ENCODE results near the gene NFIX. TPM values are rescaled to one million over a fixed set of nuclear protein-coding genes. Genes with fewer than 3 reads are reported as not detected.

NFIX gene
- total RNA-seq, 1 donor from 2014 or later: 146 TPM

DNA sequence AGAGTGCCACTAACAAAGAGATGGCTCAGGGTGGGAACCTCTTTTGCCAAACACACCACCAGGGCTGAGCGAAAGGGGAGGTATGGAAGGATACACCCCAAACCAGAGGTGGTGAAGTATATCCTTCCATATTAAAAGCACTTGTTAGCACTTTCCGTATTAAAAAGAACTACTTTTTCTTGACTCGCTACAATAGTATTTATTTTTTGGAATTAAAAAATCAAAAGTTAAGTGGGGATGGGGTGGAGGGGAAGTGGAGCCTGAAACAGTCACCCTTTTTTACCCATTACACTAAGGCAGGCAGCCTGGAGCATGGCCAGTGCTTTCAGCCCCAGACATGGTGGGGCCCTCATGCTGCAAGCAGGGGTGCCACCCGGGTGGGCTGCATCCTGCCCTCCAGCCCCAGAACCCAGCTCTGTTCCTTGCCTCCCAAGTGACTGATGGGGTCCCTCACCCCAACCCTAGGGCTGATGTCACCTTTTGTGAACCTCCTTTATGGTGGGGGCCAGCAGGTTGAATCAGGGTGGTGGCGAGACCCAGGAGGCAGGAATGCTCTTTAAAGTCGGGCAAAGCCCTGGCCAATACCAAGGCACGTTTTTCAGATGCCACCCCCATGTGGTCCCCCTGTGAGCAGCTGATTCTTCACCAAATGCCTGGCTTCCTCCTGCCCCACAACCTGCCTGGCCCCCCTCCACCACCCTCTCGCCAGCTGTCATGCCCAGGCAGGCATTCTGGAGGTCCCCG lies 76.3 kb downstream of the NFIX start:
- no peaks in the 10 kb centered on the region for H3K27me3 ChIP-seq (ENCODE audit: low read depth)
- H3K36me3 ChIP-seq: peaks cover 32% of the 10 kb centered on the region
- H3K4me3 ChIP-seq: no peak overlapping the region
- ATAC-seq (no peak), DNase-seq (no peak)
- no peak overlapping the region for H3K27ac ChIP-seq
- intact Hi-C loops (cut with DNase I): no loop called here
- peaks cover 54% of the 10 kb centered on the region for H3K4me1 ChIP-seq
- TF ChIP-seq, protein P1, sequence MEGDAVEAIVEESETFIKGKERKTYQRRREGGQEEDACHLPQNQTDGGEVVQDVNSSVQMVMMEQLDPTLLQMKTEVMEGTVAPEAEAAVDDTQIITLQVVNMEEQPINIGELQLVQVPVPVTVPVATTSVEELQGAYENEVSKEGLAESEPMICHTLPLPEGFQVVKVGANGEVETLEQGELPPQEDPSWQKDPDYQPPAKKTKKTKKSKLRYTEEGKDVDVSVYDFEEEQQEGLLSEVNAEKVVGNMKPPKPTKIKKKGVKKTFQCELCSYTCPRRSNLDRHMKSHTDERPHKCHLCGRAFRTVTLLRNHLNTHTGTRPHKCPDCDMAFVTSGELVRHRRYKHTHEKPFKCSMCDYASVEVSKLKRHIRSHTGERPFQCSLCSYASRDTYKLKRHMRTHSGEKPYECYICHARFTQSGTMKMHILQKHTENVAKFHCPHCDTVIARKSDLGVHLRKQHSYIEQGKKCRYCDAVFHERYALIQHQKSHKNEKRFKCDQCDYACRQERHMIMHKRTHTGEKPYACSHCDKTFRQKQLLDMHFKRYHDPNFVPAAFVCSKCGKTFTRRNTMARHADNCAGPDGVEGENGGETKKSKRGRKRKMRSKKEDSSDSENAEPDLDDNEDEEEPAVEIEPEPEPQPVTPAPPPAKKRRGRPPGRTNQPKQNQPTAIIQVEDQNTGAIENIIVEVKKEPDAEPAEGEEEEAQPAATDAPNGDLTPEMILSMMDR (IDR thresholded peaks at IDR 0.05): no peak
- H3K9me3 ChIP-seq: no peaks in the 10 kb centered on the region

DNA sequence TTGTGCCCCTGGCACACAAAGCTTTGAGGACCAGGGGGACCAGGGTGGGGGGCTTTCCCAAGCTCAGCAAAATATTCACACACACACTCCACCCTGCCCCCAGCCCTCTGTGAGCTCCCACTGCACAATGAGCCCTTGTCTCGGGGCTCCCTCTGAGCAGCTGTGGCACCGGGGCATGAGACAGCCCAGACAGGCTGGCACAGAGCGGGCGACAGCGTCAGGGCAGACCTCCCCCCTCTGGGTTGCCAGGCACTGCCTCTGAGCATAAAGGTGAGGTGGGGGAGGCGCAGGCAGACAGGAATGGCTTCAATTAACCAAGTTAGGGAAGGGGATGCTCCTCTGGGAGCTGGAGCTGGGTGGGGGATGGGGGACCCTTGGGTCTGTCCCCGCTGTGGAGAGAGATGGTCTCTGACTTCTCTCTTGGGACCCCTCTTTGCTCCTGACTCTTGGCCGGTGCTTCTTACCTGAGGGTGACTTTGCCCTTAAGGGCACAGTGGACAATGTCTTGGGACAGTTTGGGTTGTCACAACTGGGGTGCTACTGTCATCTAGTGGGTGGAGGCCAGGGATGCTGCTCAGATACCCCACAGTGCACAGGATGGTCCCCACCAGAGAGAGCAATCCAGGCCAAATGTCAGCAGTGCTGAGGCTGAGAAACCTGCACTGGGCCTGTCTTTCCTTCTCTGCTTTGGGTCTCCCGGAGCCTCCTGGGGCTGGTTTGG lies 77.1 kb downstream of the NFIX start:
- DNase-seq: no peak
- no peaks in the 10 kb centered on the region for H3K9me3 ChIP-seq
- peaks cover 33% of the 10 kb centered on the region for H3K36me3 ChIP-seq
- intact Hi-C loops (cut with DNase I): no loop called here
- no peak overlapping the region for H3K27ac ChIP-seq
- no peak overlapping the region for H3K4me3 ChIP-seq
- no peak for ATAC-seq
- TF ChIP-seq, protein P1 (IDR thresholded peaks at IDR 0.05): no peak
- H3K4me1 ChIP-seq: peaks cover 54% of the 10 kb centered on the region
- no peaks in the 10 kb centered on the region for H3K27me3 ChIP-seq (ENCODE audit: low read depth)

DNA sequence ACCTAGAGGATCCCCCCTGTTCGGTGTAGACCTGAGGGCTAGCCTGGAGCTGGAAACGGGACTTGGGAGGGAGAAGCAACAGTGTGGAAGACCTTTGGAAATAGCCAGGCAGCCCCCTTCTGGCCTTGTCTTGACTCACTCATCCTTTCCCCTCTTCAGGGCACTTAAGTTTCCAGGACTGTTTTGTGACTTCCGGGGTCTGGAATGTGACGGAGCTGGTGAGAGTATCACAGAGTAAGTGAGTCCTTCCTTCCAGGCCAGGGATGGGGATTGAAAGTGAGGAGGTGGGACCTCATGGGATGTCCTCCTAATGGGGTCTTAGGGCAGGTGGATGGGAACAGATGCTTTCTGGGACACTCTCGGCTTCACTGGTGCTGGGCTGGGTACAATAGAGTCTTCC lies 78.0 kb downstream of the NFIX start:
- Histone ChIP-seq H3K27me3 (ENCODE audit: low read depth) (no peaks in the 10 kb centered on the region), H3K27ac (no peak overlapping the region), H3K4me3 (no peak overlapping the region), H3K4me1 (peaks cover 52% of the 10 kb centered on the region), H3K9me3 (no peaks in the 10 kb centered on the region), H3K36me3 (peaks cover 42% of the 10 kb centered on the region)
- ATAC-seq (no peak), DNase-seq (no peak)
- TF ChIP-seq, protein P1 (IDR thresholded peaks at IDR 0.05): no peak
- intact Hi-C loops (cut with DNase I): no loop called here

DNA sequence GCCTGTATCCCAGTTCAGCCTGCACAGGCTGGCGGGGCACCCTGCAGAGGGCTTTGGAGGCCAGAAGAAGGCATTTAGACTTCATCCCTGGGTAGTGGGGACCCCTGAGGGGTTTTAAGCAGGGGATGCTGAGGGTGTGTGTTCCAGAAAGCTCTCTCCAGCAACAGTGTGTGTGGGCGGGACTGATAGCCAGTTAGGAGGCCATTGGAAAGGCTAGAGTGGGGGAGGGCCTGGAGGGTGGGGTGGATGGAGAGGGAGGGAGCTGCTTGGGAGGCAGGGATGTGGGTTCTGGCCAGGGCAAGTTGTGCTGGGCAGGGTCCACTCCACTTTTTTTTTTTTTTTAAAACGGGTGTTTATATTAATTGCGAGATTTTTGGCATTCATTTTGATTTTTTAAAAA lies 79.1 kb downstream of the NFIX start:
- no peak overlapping the region for H3K4me3 ChIP-seq
- TF ChIP-seq, protein P1 (IDR thresholded peaks at IDR 0.05): no peak
- H3K4me1 ChIP-seq: peaks cover 52% of the 10 kb centered on the region
- intact Hi-C loops (cut with DNase I): no loop called here
- H3K9me3 ChIP-seq: no peaks in the 10 kb centered on the region
- H3K27ac ChIP-seq: no peak overlapping the region
- ATAC-seq: no peak
- H3K27me3 ChIP-seq (ENCODE audit: low read depth): no peaks in the 10 kb centered on the region
- peaks cover 42% of the 10 kb centered on the region for H3K36me3 ChIP-seq
- no peak for DNase-seq

DNA sequence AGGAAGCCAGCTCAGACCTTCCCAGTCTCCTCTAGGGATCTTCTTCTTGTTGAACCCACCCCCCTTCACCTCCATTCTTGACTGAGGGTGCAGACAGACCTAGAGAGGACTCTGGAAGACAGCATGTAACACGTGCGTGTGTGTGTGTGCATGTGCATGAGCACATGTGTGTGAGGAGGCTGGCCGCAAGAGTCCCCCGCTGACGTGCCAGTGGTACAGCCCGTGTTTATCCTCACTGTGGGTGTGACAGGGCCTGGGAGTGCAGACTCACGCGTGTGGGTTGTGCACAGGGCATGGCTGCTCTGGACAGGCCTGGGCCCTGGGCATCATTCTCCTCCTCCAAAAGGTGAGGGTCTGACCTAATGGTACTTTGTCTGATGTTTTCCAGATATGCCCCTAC lies 81.0 kb downstream of the NFIX start:
- H3K4me1 ChIP-seq: peaks cover 43% of the 10 kb centered on the region
- intact Hi-C loops (cut with DNase I): no loop called here
- peak overlapping the region; percentile 2 for H3K27ac ChIP-seq
- TF ChIP-seq, protein P1 (IDR thresholded peaks at IDR 0.05): no peak
- ATAC-seq (no peak), DNase-seq (no peak)
- peaks cover 48% of the 10 kb centered on the region for H3K36me3 ChIP-seq
- H3K27me3 ChIP-seq (ENCODE audit: low read depth): no peaks in the 10 kb centered on the region
- H3K4me3 ChIP-seq: no peak overlapping the region
- H3K9me3 ChIP-seq: no peaks in the 10 kb centered on the region
